MG63 (cell line): ENCODE data around the gene HSPA1A. TPM values are rescaled to one million over a fixed set of nuclear protein-coding genes. Genes with fewer than 3 reads are reported as not detected.
"Not testable (repeated sequence)": the region's sequence is repeated elsewhere in the genome, so short reads cannot be mapped to it uniquely, and the experiment has no call there.

Source experiments
- DNase-seq: peaks from one replicate; pipeline ENCODE4 v3.0.0-alpha.2; 2020
- H3K27me3 ChIP-seq: fragments of 250-450 bp; sonication (Bioruptor Pico); 2 replicates; pipeline ENCODE4 v1.5.1; 2020; ENCODE audit warnings: mild to moderate bottlenecking, moderate library complexity
- H3K36me3 ChIP-seq: fragments of 250-450 bp; sonication (Bioruptor Pico); 2 replicates; pipeline ENCODE4 v1.5.1; 2020; ENCODE audit warnings: mild to moderate bottlenecking, moderate library complexity
- H3K4me3 ChIP-seq: fragments of 250-450 bp; sonication (Bioruptor Pico); 2 replicates; pipeline ENCODE4 v1.5.1; 2020; ENCODE audit warnings: mild to moderate bottlenecking, moderate library complexity
- H3K9me3 ChIP-seq: fragments of 250-450 bp; sonication (Bioruptor Pico); 2 replicates; pipeline ENCODE4 v1.5.1; 2020; ENCODE audit warnings: mild to moderate bottlenecking, moderate library complexity
- total RNA-seq: library from RNA; depleted of rRNA; stranded (reverse); fragments of >200 nt; shearing (Covaris generic); gene quantifications from 2 replicates; pipeline ENCODE4 v1.2.3, GENCODE V29; 2014; ENCODE audit warnings: low replicate concordance

The HSPA1A gene
- total RNA-seq, 1 experiment from 2014 or later, result 71.8 TPM

DNA sequence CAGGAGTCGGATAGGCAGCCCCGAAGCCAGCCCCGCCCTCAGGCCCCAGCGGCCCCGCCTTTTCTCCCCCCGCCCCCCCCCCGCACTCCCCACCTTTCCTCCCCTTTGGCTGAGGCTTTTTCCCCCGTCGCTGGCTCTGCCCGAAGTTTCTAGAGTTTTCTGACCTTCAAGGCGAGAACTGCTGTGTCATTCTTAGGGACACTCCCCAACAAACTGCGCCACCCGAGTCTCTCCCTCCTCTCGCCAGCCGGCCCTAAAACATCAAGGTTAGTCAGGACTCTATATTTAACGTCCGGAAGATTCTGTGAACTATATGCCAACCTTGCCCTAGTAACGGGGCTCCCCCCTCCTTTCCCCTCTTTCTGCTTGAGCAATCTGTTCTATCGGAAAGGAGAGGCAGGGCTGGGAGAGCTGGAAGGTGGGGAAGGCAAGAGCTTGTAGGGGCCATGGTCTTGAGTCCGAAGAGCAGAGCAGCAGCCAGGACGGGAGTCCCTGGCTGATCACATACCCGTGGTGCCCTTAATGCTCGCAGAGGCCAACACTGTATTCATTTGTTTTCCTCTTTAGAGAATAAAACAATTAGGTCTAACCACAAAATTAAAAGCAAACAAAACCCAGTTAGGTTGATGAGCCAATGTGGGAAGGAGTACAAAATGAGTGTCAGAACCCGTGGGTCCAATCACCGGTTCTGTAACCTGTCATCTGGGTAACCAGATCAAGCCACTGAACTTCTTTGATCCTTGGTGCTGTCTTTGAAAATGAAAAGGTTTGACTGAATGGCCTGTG is 6.9 kb downstream of the HSPA1A start:
- Histone ChIP-seq H3K36me3 (no peaks in the 10 kb centered on the region; the same call in 1 of the 2 replicates), H3K27me3 (no peaks in the 10 kb centered on the region)
- peak; percentile 79 for DNase-seq

DNA sequence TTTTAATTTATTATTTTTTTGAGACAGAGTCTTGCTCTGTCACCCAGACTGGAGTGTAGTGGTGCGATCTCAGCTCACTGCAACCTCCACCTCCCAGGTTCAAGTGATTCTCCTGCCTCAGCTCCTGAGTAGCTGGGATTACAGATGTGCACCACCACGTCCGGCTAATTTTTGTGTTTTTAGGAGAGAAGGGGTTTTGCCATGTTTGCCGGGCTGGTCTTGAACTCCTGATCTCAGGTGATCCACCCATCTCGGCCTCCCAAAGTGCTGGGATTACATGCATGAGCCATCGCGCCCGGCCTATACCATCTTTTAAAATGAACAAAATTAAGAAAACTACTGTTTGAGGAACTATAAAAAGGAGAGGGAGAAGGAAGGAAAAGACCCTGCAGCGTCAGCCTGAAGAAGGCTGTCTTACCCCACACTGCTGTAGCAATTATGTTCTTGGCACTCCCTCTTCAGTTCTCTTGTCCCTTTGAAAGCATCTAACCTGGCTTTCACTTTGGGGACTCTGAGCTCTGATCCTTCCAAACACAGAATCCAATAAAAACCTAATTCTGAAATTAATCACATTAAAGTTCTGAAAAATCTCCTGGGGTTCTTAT is 8.4 kb downstream of the HSPA1A start:
- not testable (repeated sequence) for DNase-seq

More for the DNA sequence above, 6.9 kb downstream of the HSPA1A start:
- Histone ChIP-seq H3K9me3 (no peaks in the 10 kb centered on the region), H3K4me3 (peak overlapping the region; percentile 57)

DNA sequence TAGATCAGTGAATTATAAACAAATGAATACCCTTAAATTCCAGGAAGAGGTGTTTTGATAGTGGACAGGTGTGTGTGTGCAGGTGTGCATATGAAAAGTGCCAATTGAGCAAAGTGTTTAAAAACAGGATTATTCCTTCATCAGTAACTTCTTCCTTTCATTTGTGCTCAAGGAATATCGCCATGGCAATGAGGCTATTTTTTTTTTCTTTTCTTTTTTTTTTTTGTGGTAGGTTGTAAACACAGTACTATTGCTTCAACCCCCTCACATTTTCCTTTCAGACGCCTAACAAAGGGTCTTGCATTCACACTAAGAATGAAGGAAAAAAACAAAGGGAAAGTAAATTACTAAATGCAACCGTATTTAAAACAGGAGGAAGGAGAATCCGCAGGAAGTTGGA is 10.2 kb downstream of the HSPA1A start:
- Histone ChIP-seq H3K36me3 (no peaks in the 10 kb centered on the region), H3K9me3 (no peaks in the 10 kb centered on the region), H3K4me3 (no peak overlapping the region), H3K27me3 (no peaks in the 10 kb centered on the region)
- DNase-seq, result no peak

More for the DNA sequence above, 8.4 kb downstream of the HSPA1A start:
- H3K27me3 ChIP-seq, H3K36me3 ChIP-seq, H3K4me3 ChIP-seq, H3K9me3 ChIP-seq: not testable (repeated sequence)

DNA sequence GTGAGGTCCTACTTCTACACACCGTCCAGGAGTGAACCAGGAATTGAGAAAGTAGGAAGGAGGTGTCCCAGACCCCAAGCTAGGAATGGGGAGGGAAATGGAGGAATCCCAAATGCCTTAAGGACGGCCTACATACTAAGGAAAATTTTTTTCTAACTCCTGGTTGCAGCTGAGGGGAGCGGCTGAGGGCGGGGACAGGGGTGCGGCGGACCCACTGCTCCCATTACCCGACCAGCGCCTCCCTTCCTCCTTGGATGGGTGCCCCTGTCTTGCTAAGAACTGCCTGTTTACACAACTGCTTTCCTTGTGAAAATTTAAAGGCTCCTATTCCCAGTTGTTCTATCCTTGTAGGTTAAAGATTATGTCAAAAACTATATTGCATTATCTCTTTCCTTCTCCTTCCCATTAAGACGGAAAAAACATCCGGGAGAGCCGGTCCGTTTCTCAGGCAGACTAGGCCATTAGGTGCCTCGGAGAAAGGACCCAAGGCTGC is 11.5 kb downstream of the HSPA1A start:
- DNase-seq, result peak; percentile 87
- Histone ChIP-seq H3K27me3 (no peaks in the 10 kb centered on the region), H3K36me3 (no peaks in the 10 kb centered on the region), H3K4me3 (peak overlapping the region; percentile 65), H3K9me3 (no peaks in the 10 kb centered on the region)

DNA sequence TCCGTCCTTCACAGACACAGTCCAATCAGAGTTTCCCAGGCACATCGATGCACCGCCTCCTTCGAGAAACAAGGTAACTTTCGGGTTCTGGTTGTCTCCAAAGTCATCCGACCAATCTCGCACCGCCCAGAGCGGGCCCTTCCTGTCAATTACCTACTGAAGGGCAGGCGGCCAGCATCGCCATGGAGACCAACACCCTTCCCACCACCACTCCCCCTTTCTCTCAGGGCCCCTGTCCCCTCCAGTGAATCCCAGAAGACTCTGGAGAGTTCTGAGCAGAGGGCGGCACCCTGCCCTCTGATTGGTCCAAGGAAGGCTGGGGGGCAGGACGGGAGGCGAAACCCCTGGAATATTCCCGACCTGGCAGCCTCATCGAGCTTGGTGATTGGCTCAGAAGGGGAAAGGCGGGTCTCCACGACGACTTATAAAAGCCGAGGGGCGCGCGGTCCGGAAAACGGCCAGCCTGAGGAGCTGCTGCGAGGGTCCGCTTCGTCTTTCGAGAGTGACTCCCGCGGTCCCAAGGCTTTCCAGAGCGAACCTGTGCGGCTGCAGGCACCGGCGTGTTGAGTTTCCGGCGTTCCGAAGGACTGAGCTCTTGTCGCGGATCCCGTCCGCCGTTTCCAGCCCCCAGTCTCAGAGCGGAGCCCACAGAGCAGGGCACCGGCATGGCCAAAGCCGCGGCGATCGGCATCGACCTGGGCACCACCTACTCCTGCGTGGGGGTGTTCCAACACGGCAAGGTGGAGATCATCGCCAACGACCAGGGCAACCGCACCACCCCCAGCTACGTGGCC is 12.1 kb downstream of the HSPA1A start, which contains the start of gene HSPA1B:
Gene HSPA1B (plus strand): TSS at position 453 of the 794 bp plus-strand sequence. CDS start 213 bp downstream, at position 666.
- DNase-seq, result peak; percentile 98
- Histone ChIP-seq H3K36me3 (no peaks in the 10 kb centered on the region), H3K9me3 (no peaks in the 10 kb centered on the region), H3K27me3 (no peaks in the 10 kb centered on the region), H3K4me3 (peak within 1 kb of the TSS; percentile 65)

DNA sequence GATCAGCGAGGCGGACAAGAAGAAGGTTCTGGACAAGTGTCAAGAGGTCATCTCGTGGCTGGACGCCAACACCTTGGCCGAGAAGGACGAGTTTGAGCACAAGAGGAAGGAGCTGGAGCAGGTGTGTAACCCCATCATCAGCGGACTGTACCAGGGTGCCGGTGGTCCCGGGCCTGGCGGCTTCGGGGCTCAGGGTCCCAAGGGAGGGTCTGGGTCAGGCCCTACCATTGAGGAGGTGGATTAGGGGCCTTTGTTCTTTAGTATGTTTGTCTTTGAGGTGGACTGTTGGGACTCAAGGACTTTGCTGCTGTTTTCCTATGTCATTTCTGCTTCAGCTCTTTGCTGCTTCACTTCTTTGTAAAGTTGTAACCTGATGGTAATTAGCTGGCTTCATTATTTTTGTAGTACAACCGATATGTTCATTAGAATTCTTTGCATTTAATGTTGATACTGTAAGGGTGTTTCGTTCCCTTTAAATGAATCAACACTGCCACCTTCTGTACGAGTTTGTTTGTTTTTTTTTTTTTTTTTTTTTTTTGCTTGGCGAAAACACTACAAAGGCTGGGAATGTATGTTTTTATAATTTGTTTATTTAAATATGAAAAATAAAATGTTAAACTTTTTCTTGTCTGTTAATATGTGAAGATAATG is 14.4 kb downstream of the HSPA1A start:
- H3K36me3 ChIP-seq, result peaks cover under 1% of the 10 kb centered on the region; the same call in 1 of the 2 replicates
- DNase-seq, result no peak
- H3K27me3 ChIP-seq, result no peaks in the 10 kb centered on the region
- H3K9me3 ChIP-seq, result no peaks in the 10 kb centered on the region
- H3K4me3 ChIP-seq, result peak overlapping the region; percentile 59

DNA sequence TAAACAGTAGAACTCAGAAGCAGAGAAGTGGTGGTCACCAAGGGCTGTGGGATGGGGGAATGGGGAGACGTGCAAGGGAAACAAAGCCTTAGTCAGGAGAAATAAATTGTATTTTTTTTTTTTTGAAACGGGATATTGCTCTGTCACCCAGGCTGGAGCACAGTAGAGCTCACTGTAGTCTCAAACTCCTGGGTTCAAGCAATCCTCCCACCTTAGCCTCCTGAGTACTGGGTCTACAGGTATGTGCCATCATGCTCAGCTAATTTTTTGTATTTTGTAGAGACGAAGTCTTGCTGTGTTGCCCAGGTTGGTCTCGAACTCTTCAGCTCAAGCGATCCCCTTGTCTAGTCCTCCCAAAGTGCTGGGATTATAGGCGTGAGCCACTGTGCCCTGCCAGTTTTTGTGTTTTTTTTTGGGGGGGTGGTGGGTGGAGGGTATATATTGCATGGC is 15.6 kb downstream of the HSPA1A start:
- Histone ChIP-seq H3K36me3 (peaks cover 3% of the 10 kb centered on the region), H3K9me3 (no peaks in the 10 kb centered on the region), H3K27me3 (no peaks in the 10 kb centered on the region), H3K4me3 (peak overlapping the region; percentile 59)
- no peak for DNase-seq

DNA sequence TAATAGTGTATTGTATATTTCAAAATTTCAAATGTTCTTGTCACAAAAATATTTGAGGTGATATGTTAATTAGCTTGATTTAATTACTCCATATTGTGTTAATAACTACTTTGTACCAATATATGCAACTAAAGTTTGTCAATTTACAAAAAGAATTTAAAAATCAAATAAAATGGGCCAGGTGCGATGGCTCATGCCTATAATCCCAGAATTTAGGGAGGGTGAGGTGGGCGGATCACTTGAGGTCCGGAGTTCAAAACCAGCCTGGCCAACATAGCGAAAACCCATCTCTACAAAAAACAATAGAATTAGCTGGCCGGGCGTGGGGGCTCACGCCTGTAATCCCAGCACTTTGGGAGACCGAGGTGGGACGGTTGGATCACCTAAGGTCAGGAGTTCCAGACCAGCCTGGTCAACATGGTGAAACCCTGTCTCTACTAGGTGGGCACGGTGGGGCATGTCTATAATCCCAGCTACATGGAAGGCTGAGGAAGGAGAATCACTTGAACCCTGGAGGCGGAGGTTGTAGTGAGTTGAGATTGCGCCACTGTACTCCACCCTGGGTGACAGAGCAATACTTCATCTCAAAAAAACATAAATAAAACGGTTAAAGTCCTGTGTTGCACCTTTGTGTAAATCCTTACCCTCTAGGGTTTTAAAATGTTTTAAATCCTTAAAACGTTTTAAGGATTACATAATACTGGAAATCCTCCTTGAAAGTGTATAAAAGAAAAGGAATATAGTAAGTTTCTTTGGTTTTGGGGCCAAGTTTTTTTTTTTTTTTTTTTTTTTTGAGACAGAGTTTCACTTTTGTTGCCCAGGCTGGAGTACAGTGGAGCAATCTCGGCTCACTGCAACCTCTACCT is 16.2 kb downstream of the HSPA1A start:
- no peaks in the 10 kb centered on the region for H3K27me3 ChIP-seq
- no peaks in the 10 kb centered on the region for H3K9me3 ChIP-seq
- H3K4me3 ChIP-seq, result peak overlapping the region; percentile 59
- peaks cover 9% of the 10 kb centered on the region for H3K36me3 ChIP-seq
- DNase-seq, result no peak

DNA sequence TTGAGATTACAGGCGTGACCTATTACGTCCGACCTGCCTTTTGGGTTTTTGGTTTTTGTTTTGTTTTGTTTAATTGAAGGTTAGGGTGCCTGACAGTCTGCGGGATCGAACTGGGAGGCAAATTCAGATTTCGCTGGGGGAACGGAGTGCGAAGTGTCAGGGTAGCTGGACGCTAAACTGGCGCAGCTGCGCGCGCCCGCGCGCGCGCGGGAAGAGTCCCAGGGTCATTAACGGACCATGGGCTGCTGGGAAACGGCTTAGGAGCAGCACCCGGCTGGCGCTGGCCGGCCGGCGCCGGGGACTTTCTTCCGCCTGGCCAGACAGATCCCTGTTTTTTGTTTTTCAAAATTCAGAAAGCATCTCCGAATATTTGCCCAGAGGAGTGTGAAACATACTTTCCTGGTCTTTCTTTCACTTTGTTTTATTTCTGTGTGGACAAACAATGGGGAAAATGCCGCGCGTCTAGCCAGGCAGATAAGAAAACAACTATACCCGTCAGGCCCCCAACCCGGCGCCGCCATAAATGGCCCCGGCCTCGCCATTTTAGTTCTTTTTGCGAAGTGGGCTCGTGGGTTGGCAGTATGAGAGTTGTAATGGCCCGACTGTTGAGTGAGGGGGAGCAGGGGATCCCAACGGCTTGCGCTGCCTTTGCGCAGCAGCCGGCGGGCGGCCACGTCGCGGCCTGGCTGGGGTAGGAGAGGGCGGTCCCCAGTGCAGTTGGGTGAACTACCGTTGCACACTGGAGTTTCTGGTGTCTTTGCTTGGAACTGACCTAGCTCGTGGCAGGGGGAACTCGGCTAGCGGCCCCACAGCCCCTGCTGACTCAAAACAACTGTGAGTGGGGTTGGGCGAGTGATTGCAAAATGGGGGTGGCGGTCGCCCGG is 19.3 kb downstream of the HSPA1A start:
- Histone ChIP-seq H3K36me3 (peaks cover 39% of the 10 kb centered on the region), H3K9me3 (no peaks in the 10 kb centered on the region), H3K27me3 (no peaks in the 10 kb centered on the region), H3K4me3 (peak overlapping the region; percentile 91)
- peak; percentile 83 for DNase-seq

DNA sequence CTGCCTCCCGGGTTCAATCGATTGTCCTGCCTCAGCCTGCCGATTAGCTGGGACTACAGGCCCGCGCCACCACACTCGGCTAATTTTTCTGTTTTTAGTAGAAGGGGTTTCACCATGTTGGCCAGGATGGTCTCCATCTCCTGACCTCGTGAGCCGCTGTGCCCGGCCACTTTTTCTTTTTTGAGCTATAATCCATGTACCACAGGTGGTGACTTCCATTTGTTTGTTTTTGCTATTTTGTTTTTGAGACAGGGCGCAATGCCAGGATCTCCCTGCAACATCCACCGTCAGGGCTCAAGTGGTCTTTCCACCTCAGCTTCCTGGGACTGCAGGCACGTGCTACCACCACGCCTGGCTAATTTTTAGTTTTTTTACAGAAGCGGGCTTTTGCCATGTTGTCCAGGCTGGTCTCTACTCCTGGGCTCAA is 20.7 kb downstream of the HSPA1A start:
- no peaks in the 10 kb centered on the region for H3K27me3 ChIP-seq
- H3K9me3 ChIP-seq, result no peaks in the 10 kb centered on the region
- DNase-seq, result no peak
- H3K36me3 ChIP-seq, result peaks cover 54% of the 10 kb centered on the region
- peak overlapping the region; percentile 91 for H3K4me3 ChIP-seq

DNA sequence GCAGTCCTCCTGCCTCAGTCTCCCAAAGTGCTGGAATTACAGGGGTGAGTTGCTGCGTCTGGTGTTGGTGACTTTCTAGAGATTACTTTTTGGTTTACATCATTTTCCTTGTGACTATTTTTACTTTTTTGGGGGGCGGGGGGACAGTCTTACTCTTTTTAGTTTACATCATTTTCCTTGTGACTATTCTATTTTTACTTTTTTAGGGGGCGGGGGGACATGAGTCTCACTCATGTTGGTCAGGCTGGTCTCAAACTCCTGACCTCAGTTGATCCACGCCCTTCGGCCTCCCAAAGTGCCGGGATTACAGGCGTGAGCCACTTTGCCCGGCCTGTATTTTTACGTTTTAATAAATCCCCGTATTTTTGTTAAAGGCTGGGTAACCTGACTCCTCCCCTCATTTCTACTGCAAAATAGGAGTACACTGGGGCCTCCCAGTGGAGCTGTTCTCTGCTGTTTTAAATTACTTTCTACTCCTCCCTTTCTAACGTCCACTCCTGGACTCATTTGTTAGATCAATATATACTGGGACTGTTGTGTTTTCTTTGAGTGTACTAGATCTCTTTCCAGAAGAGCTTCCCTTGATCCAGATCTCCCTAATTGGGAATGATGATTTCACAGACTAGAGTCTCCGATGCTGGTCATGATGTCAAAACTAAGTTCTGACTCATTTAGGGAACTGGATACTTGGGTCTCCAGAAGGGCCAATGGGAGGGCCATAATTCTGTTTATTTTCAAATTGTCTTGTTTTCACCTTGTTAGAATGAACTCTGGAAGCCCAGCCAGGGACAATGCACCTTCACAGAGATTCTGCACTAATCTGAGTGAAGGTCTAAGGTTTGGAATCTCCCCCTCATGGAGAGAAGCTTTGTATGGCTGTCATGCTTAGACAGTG is 21.4 kb downstream of the HSPA1A start:
- no peak for DNase-seq
- peaks cover 59% of the 10 kb centered on the region for H3K36me3 ChIP-seq
- no peaks in the 10 kb centered on the region for H3K9me3 ChIP-seq
- no peaks in the 10 kb centered on the region for H3K27me3 ChIP-seq
- H3K4me3 ChIP-seq, result peak overlapping the region; percentile 91

DNA sequence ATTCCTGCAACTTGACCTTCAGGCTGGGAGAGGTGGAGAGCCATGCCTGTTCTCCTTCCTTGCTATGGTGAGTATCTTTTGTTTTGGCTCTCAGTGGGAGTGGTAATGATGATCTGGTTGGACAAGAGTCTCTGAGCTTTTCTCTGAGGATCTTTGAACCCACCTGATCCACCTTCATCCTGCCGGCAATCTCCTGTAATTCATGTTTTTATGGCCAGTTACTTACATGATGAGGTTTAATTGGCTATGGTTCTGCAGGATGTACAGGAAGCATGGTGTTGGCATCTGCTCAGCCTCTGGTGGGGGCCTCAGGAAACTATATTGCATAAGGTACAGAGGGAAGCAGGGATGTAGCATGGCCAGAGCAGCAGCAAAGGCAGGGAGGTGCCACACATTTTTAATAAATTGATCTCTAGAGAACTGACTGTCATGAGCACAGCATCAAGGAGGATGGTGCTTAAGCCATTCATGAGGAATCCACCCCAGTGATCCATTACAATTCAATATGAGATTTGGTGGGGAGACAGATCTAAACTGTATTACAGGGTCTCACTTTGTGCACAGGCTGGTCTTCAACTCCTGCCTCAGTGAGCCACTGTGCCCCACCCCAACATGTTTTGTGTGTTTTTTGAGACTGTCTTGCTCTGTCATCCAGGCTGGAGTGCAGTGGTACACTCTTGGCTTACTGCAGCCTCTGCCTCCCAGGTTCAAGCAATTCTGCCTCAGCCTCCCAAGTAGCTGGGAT is 22.2 kb downstream of the HSPA1A start:
- no peaks in the 10 kb centered on the region for H3K9me3 ChIP-seq
- H3K27me3 ChIP-seq, result no peaks in the 10 kb centered on the region
- H3K36me3 ChIP-seq, result peaks cover 64% of the 10 kb centered on the region
- peak overlapping the region; percentile 91 for H3K4me3 ChIP-seq
- DNase-seq, result no peak

DNA sequence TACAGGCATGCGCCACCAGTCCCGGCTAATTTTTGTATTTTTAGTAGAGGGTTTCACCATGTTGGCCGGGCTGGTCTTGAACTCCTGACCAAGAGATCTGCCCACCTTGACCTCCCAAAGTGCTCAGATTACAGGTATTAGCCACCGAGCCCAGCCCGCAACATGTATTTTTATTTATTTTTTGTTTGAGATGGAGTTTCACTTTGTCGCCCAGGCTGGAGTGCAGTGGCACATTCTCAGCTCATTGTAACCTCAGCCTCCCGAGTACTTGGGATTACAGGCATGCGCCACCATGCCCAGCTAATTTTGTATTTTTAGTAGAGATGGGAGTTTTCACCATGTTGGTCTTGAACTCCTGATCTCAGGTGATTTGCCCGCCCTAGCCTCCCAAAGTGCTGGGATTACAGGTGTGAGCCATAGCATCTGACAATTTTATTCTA is 22.8 kb downstream of the HSPA1A start:
- H3K4me3 ChIP-seq, result peak overlapping the region; percentile 91
- not testable (repeated sequence) for DNase-seq, H3K9me3 ChIP-seq, H3K27me3 ChIP-seq
- H3K36me3 ChIP-seq, result peaks cover 67% of the 10 kb centered on the region
